K562 (cell line): ENCODE data around the gene ADGRB3. TPM values are rescaled to one million over a fixed set of nuclear protein-coding genes. Genes with fewer than 3 reads are reported as not detected.

Source experiments
- ATAC-seq: fragments of 200-7000 bp; cut with Tn5 transposase; 3 replicates; pipeline ENCODE4 v1.9.1; 2020; ENCODE audit warnings: moderate library complexity
- BruUV-seq: library from RNA; stranded (reverse); fragments of 400-500 nt; replicated peaks from 2 replicates; lab custom pipeline; 2021; lab: Mats Ljungman, UMichigan
- CTCF ChIA-PET: fragments of 300-600 bp; formaldehyde crosslinking; extraction: SDS; loops from one replicate; lab custom pipeline; 2021; ENCODE audit warnings: low intra/inter-chr PET ratio; lab: Yijun Ruan, JAX
- POLR2A ChIA-PET: fragments of 300-600, 350-650 bp; sonication (Branson Sonifier 250); formaldehyde crosslinking; extraction: SDS; loops from one replicate; lab custom pipeline; 2021; ENCODE audit warnings: antibody characterized with exemption, inconsistent platforms; lab: Yijun Ruan, JAX
- DNase-seq, 4 experiments: peaks; one replicate each; pipeline versions ENCODE4 v3.0.0 to v3.0.0-alpha.2; 2011 to 2018; ENCODE audit warnings: low spot score in 3 of 4, mixed read lengths in 3 of 4; ENCODE audit errors: extremely low read depth in 1 of 4
- FAIRE-seq: peaks from 2 replicates; lab custom pipeline; 2011; peaks lifted over from hg19 to GRCh38; lab: Jason Lieb, UNC
- H2AFZ ChIP-seq: 2 replicates; pipeline ENCODE4 v1.6.0; 2011; ENCODE audit warnings: low read depth, low read length, control low read depth, inconsistent platforms
- H3K27ac ChIP-seq: fragments of 200-600 bp; 3 replicates; pipeline ENCODE4 v1.8.0; 2011; ENCODE audit warnings: low read depth, mild to moderate bottlenecking, control low read depth, inconsistent platforms, low read length, moderate library complexity, mixed read lengths; ENCODE audit errors: extremely low read depth
- H3K27me3 ChIP-seq, 2 experiments: fragments of 300-600 bp in 1 of 2; 2 replicates in 1 of 2; 3 replicates in 1 of 2; pipeline versions ENCODE4 v1.6.0 to v1.8.0; 2011; ENCODE audit warnings: inconsistent platforms in 2 of 2, low read length in 2 of 2, mild to moderate bottlenecking in 1 of 2, mixed read lengths in 1 of 2, moderate library complexity in 1 of 2; ENCODE audit not compliant: control insufficient read depth in 2 of 2, insufficient read depth in 2 of 2
- H3K36me3 ChIP-seq: fragments of 300-600 bp; 3 replicates; pipeline ENCODE4 v1.8.0; 2011; ENCODE audit warnings: mild to moderate bottlenecking, low read length, inconsistent platforms; ENCODE audit not compliant: control insufficient read depth, insufficient read depth
- H3K4me1 ChIP-seq, 2 experiments: fragments of 200-600 bp in 1 of 2; replicated peaks in 1 of 2; 2 replicates in 1 of 2; 3 replicates in 1 of 2; pipeline versions ENCODE4 v1.5.1 to v1.8.0; 2011; ENCODE audit warnings: inconsistent platforms in 2 of 2, low read length in 2 of 2, mild to moderate bottlenecking in 1 of 2, mixed read lengths in 1 of 2, moderate library complexity in 1 of 2; ENCODE audit not compliant: control insufficient read depth in 2 of 2, insufficient read depth in 2 of 2
- H3K4me2 ChIP-seq: 2 replicates; pipeline ENCODE4 v1.6.1; 2011; ENCODE audit warnings: low read length, control low read depth, inconsistent platforms, mixed read lengths; ENCODE audit not compliant: insufficient read depth
- H3K4me3 ChIP-seq: fragments of 200-600 bp; sonication (generic), shearing (Covaris generic); 2 replicates; pipeline ENCODE4 v1.5.1; 2016; ENCODE audit warnings: control low read depth, inconsistent platforms
- H3K79me2 ChIP-seq: fragments of 200-600 bp; 3 replicates; pipeline ENCODE4 v1.8.0; 2011; ENCODE audit warnings: low read length, inconsistent platforms; ENCODE audit not compliant: control insufficient read depth, insufficient read depth
- H3K9ac ChIP-seq, 2 experiments: 2 replicates each; pipeline versions ENCODE4 v1.6.0 to v1.6.1; 2011; ENCODE audit warnings: low read depth in 2 of 2, low read length in 2 of 2, control low read depth in 1 of 2, inconsistent platforms in 1 of 2, mild to moderate bottlenecking in 1 of 2, mixed read lengths in 1 of 2; ENCODE audit not compliant: insufficient read depth in 1 of 2
- H3K9me1 ChIP-seq: one replicate; pipeline ENCODE4 v1.6.0; 2011; ENCODE audit warnings: inconsistent platforms, mild to moderate bottlenecking, low read length, moderate library complexity; ENCODE audit not compliant: control insufficient read depth, insufficient read depth
- H3K9me3 ChIP-seq: replicated peaks from 2 replicates; pipeline ENCODE4 v1.5.1; 2011; ENCODE audit warnings: low read depth, low read length, inconsistent platforms; ENCODE audit not compliant: control insufficient read depth, insufficient read depth
- H4K20me1 ChIP-seq: replicated peaks from 2 replicates; pipeline ENCODE4 v1.6.1; 2011; ENCODE audit warnings: low read length, inconsistent platforms, mixed read lengths; ENCODE audit not compliant: control insufficient read depth, insufficient read depth
- ARID1B ChIP-seq: fragments of 450-650 bp; IDR thresholded peaks from 2 replicates; pipeline ENCODE4 v1.6.1; 2016; ENCODE audit warnings: antibody characterized with exemption, mild to moderate bottlenecking, inconsistent platforms
- ELF1 ChIP-seq: fragments of 200-800 bp; sonication (Bioruptor generic); IDR thresholded peaks from 2 replicates; pipeline ENCODE4 v1.6.1; 2016; ENCODE audit warnings: missing genetic modification characterization, missing compliant biosample characterization
- NUFIP1 ChIP-seq: fragments of 450-650 bp; IDR thresholded peaks from 2 replicates; pipeline ENCODE4 v1.6.1; 2018; ENCODE audit not compliant: partially characterized antibody
- RBM22 ChIP-seq: fragments of 200-400 bp; formaldehyde crosslinking; IDR thresholded peaks from 2 replicates; pipeline ENCODE4 v1.6.1; 2018; ENCODE audit warnings: low read length, low read depth; ENCODE audit not compliant: poor library complexity, severe bottlenecking
- RCOR1 ChIP-seq, 2 experiments: IDR thresholded peaks; 2 replicates each; pipeline ENCODE4 v1.6.1; 2012; ENCODE audit warnings: low read depth in 2 of 2, low read length in 2 of 2, borderline replicate concordance in 1 of 2, improper control_type of control experiment in 1 of 2
- ZNF140 ChIP-seq: fragments of 250-450 bp; sonication (Bioruptor Pico); IDR thresholded peaks from 2 replicates; pipeline ENCODE4 v1.8.0; 2021; ENCODE audit warnings: moderate library complexity, mild to moderate bottlenecking, inconsistent platforms
- ZNF217 ChIP-seq: sonication (generic); formaldehyde crosslinking; IDR thresholded peaks from 2 replicates; pipeline ENCODE4 v1.8.0; 2022; ENCODE audit warnings: mild to moderate bottlenecking, missing genetic modification reagents
- ZNF830 ChIP-seq: fragments of 250-450 bp; sonication (Bioruptor Pico); IDR thresholded peaks from 2 replicates; pipeline ENCODE4 v1.5.0; 2021; ENCODE audit warnings: mild to moderate bottlenecking
- WGBS: fragments of 100-300 bp; shearing (Covaris generic); methylation state at CpG from one replicate; pipeline ENCODE4 v1.1.6; 2016; ENCODE audit warnings: low coverage, mixed read lengths; ENCODE audit not compliant: insufficient coverage; ENCODE audit errors: missing lambda C conversion rate; 5-methylcytosine and 5-hydroxymethylcytosine counted together
- in situ Hi-C: fragments of 300-500 bp; cut with MboI; formaldehyde crosslinking; loops from 4 replicates; pipeline ENCODE4 v1.15.0; 2018; ENCODE audit warnings: inconsistent platforms, mixed read lengths
- intact Hi-C: fragments of 100-400 bp; cut with micrococcal nuclease; formaldehyde crosslinking; loops from 2 replicates; pipeline ENCODE4 v1.14.2; 2022
- polyA plus RNA-seq, 8 experiments: library from polyadenylated mRNA; depleted of rRNA in 4 of 8; stranded (reverse) in 5 of 8; unstranded in 3 of 8; fragments of >200 nt; fragmentation: Nextera tagmentation in 2 of 8; fragmentation: Illumina TruSeq in 1 of 8; extraction: Ambion mirVana in 2 of 8; extraction: Trizol in 1 of 8; gene quantifications; 2 replicates each; pipeline versions ENCODE4 v1.2.1 to v1.2.3, GENCODE V29; 2011 to 2014; ENCODE audit warnings: inconsistent platforms in 1 of 8, missing spikeins in 1 of 8
- total RNA-seq, 7 experiments: library from RNA; depleted of rRNA in 6 of 7; stranded (reverse); fragments of >200 nt in 6 of 7; fragmentation: Illumina TruSeq in 2 of 7; extraction: Trizol in 2 of 7; gene quantifications; 2 replicates each; pipeline versions ENCODE4 v1.2.1 to v1.2.3, GENCODE V29; 2011 to 2021; ENCODE audit warnings: low replicate concordance in 1 of 7

ADGRB3 gene
- total and polyA plus RNA-seq, 9 of the 15 experiments (the other 6 are each of a cell fraction or from before 2014, with no cell fraction given), result 0.90 to 7.8 (median 2.4) TPM

DNA sequence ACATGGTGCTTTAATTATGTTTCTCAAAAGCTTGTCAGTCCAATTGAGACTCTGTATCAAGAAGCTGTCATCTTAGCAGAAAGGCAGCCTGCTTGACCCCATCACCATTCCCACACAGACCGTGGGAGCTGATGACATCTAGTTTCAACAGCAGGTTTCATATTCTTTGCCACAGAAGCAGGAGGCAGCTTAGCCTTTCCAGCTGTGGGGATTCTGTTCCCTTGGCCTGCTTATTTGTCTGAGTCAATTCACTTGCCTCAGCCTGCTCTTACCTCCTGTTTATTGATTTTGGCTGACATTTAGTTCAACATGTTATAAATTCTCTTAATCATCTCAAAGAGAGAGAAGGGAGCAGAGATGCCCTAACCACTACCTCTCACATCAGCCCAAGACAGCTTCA is 527.7 kb downstream of the ADGRB3 start:
- Histone ChIP-seq H3K4me3 (no peak overlapping the region), H3K9me3 (no peaks in the 10 kb centered on the region), H3K27ac (no peak overlapping the region), H3K79me2 (no peaks in the 10 kb centered on the region), H3K9ac (no peak overlapping the region), H3K4me2 (no peak overlapping the region), H3K4me1 (no peaks in the 10 kb centered on the region), H3K27me3 (no peaks in the 10 kb centered on the region), H4K20me1 (no peaks in the 10 kb centered on the region), H2AFZ (no peak overlapping the region), H3K9me1 (no peaks in the 10 kb centered on the region), H3K36me3 (no peaks in the 10 kb centered on the region)
- DNase-seq, result no peak
- ChIA-PET POLR2A (interaction anchor here (0.6 kb wide), 1 partner anchor 10 kb away, joined by 3 read pairs; no protein-coding TSS in a partner anchor), CTCF (no interaction called here)
- FAIRE-seq, result no peak
- intact Hi-C loops, result no loop called here
- no peak for ATAC-seq
- TF ChIP-seq ZNF140 (CRISPR knock-in tag), result no peak
- no peak for TF ChIP-seq RBM22
- TF ChIP-seq ZNF217, result no peak
- TF ChIP-seq RCOR1 (IDR thresholded peaks at IDR 0.05; ENCODE audit: borderline replicate concordance in 1 of 2, low read depth in 2 of 2, low read length in 2 of 2), result no peak
- no peak for TF ChIP-seq NUFIP1
- no peak for TF ChIP-seq ZNF830 (CRISPR knock-in tag)
- TF ChIP-seq ELF1 (tag), result no peak
- no peak for TF ChIP-seq ARID1B
- in situ Hi-C loops, result no loop called here
- 0% methylated on average over 1 of the region's 1 CpG for WGBS
- BruUV-seq, result no TSS peak
